ENCODE data around the gene CEMIP2.
A peak's percentile ranks its signal among the peaks of the same experiment; 100 is the strongest.
"Not testable (repeated sequence)": the region's sequence is repeated elsewhere in the genome, so short reads cannot be mapped to it uniquely, and the experiment has no call there.

The CEMIP2 gene

GRCh38 chr9:71768388-71769174 is at the start of gene CEMIP2:
TSS of gene CEMIP2 (minus strand) at chr9:71768513. CDS start at chr9:71750373, 18,140 bp downstream.
- DNase-seq (ENCODE audit: low read depth) = peak; percentile 59

GRCh38 chr9:71816916-71817451 is 48.7 kb upstream of the CEMIP2 start:
- DNase-seq (ENCODE audit: low read depth) = no peak

GRCh38 chr9:71814815-71815214 is 46.5 kb upstream of the CEMIP2 start:
- DNase-seq (ENCODE audit: low read depth) = no peak

- no peak for DNase-seq (ENCODE audit: low read depth)
Measured at GRCh38 chr9:71814226-71814625, 45.9 kb upstream of the CEMIP2 start.

- DNase-seq (ENCODE audit: low read depth) = no peak
Measured at GRCh38 chr9:71812385-71812784, 44.1 kb upstream of the CEMIP2 start.

- DNase-seq (ENCODE audit: low read depth) = no peak
Measured at GRCh38 chr9:71808068-71808467, 39.8 kb upstream of the CEMIP2 start.

GRCh38 chr9:71806901-71807307 is 38.6 kb upstream of the CEMIP2 start:
- DNase-seq (ENCODE audit: low read depth) = no peak

GRCh38 chr9:71805096-71805495 is 36.8 kb upstream of the CEMIP2 start:
- DNase-seq (ENCODE audit: low read depth) = not testable (repeated sequence)

- DNase-seq (ENCODE audit: low read depth) = no peak
Measured at GRCh38 chr9:71801826-71802225, 33.5 kb upstream of the CEMIP2 start.

- DNase-seq (ENCODE audit: low read depth) = no peak
Measured at GRCh38 chr9:71797266-71797665, 29.0 kb upstream of the CEMIP2 start.

GRCh38 chr9:71796100-71796767 is 27.9 kb upstream of the CEMIP2 start:
- no peak for DNase-seq (ENCODE audit: low read depth)

GRCh38 chr9:71795097-71795813 is 26.9 kb upstream of the CEMIP2 start:
- no peak for DNase-seq (ENCODE audit: low read depth)

- DNase-seq (ENCODE audit: low read depth) = no peak
Measured at GRCh38 chr9:71793386-71794105, 25.2 kb upstream of the CEMIP2 start.

- DNase-seq (ENCODE audit: low read depth) = no peak
Measured at GRCh38 chr9:71791875-71792274, 23.6 kb upstream of the CEMIP2 start.

GRCh38 chr9:71790296-71790695 is 22.0 kb upstream of the CEMIP2 start:
- DNase-seq (ENCODE audit: low read depth) = no peak

- DNase-seq (ENCODE audit: low read depth) = peak; percentile 55
Measured at GRCh38 chr9:71783120-71783523, 14.8 kb upstream of the CEMIP2 start.

- DNase-seq (ENCODE audit: low read depth) = no peak
Measured at GRCh38 chr9:71781391-71781790, 13.1 kb upstream of the CEMIP2 start.

- DNase-seq (ENCODE audit: low read depth) = no peak
Measured at GRCh38 chr9:71780953-71781352, 12.6 kb upstream of the CEMIP2 start.

- no peak for DNase-seq (ENCODE audit: low read depth)
Measured at GRCh38 chr9:71778085-71778484, 9.8 kb upstream of the CEMIP2 start.

GRCh38 chr9:71774920-71775319 is 6.6 kb upstream of the CEMIP2 start:
- DNase-seq (ENCODE audit: low read depth) = no peak

- DNase-seq (ENCODE audit: low read depth) = no peak
Measured at GRCh38 chr9:71772726-71773125, 4.4 kb upstream of the CEMIP2 start.

- DNase-seq (ENCODE audit: low read depth) = no peak
Measured at GRCh38 chr9:71770170-71770569, 1.9 kb upstream of the CEMIP2 start.

Data from stimulated activated CD8-positive, alpha-beta memory T cell treated with anti-CD3 and anti-CD28 coated beads, Interleukin-15, amount 100 ng/mL, for 24 hours (primary cell).